Fibroblast of pulmonary artery (primary cell): ENCODE data around the gene COG7.

Experiments
- DNase-seq: peaks from one replicate; pipeline ENCODE4 v3.0.0-alpha.2; 2010; ENCODE audit warnings: low read depth
- H3K4me3 ChIP-seq: replicated peaks from 2 replicates; pipeline ENCODE4 v1.5.1; 2011; ENCODE audit warnings: low read depth, mild to moderate bottlenecking, control low read depth, low read length, moderate library complexity
- TF ChIP-seq, protein P1 (sequence below): IDR thresholded peaks from 2 replicates; pipeline ENCODE4 v1.5.1; 2011; ENCODE audit warnings: mild to moderate bottlenecking, control low read depth, low read length, inconsistent platforms; ENCODE audit errors: missing control alignments

COG7 gene

GRCh38 chr16:23497543-23497868, 44.5 kb upstream of the COG7 start:
- TF ChIP-seq, protein P1, sequence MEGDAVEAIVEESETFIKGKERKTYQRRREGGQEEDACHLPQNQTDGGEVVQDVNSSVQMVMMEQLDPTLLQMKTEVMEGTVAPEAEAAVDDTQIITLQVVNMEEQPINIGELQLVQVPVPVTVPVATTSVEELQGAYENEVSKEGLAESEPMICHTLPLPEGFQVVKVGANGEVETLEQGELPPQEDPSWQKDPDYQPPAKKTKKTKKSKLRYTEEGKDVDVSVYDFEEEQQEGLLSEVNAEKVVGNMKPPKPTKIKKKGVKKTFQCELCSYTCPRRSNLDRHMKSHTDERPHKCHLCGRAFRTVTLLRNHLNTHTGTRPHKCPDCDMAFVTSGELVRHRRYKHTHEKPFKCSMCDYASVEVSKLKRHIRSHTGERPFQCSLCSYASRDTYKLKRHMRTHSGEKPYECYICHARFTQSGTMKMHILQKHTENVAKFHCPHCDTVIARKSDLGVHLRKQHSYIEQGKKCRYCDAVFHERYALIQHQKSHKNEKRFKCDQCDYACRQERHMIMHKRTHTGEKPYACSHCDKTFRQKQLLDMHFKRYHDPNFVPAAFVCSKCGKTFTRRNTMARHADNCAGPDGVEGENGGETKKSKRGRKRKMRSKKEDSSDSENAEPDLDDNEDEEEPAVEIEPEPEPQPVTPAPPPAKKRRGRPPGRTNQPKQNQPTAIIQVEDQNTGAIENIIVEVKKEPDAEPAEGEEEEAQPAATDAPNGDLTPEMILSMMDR: no peak
- H3K4me3 ChIP-seq: no peak overlapping the region

GRCh38 chr16:23496821-23497542, 44.0 kb upstream of the COG7 start:
- no peak overlapping the region for H3K4me3 ChIP-seq
- TF ChIP-seq, protein P1: no peak
- peak; percentile 67 for DNase-seq

More at GRCh38 chr16:23497543-23497868, 44.5 kb upstream of the COG7 start:
- DNase-seq: no peak

DNA sequence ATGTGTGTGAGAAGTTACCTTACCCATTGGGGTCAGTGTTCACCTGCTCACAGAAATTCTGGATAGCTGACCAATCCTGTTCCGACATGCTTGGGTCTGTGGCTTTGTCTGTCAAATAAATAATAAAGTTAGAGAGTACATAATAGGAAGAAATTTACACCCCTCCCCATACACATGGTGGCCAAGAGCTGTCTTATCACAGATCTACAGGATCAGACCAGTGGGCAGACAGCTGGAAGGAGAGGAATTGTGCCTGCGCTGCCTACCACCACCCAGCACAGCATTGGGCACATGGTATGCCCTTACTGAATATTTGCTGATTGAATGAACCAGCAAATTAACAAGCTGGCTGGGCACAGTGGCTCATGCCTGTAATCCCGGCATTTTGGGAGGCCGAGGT, 42.7 kb upstream of the COG7 start:
- no peak overlapping the region for H3K4me3 ChIP-seq
- no peak for DNase-seq
- TF ChIP-seq, protein P1: no peak

- TF ChIP-seq, protein P1: no peak
- DNase-seq: no peak
- no peak overlapping the region for H3K4me3 ChIP-seq
These were observed 41.2 kb upstream of the COG7 start for GRCh38 chr16:23494188-23494587.

DNA sequence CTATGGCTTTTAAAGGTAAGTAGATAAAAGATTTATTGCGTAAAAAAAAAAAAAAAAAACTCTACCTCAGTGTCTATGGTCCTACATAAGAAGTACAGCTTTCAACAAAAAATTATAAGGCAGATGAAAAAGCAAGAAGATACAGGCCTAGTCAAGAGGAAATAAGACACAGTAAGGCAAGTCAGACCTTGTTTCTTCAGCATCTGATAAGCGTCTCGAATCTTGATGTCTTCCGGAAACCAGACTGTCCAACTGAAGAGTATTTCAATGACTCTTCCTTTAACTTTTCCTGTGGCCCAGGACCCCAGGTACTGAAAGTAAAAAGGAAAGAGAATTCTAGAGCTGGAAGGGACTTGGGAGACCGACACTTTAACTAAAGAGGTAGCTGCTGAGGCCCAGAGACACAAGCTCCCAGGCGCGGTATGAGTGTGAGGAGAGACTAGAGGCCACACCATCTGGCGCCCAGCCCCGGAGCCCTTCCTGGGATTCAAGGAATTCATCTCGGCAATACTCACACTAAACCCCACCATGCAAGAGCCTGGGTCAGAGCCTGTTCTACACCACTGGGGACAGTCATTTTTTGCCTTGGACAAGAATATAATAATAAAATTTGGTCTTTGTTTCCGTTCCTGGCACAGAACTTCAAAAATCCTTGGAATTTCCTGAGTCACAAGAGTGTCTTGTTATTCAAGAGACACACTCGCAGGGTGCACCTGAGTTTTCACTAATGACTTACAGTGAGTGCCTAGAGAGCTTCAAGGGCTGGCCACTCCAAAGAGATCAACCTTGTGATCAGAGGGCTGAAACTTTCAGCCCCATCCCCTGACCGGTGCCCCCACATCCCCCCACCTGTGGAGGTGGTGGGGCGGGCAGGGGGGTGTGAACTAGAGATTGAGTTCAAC, 38.8 kb upstream of the COG7 start:
- TF ChIP-seq, protein P1: no peak
- peak; percentile 45 for DNase-seq
- no peak overlapping the region for H3K4me3 ChIP-seq

GRCh38 chr16:23486480-23486879, 33.5 kb upstream of the COG7 start:
- no peak for DNase-seq
- TF ChIP-seq, protein P1: no peak
- H3K4me3 ChIP-seq: no peak overlapping the region

DNA sequence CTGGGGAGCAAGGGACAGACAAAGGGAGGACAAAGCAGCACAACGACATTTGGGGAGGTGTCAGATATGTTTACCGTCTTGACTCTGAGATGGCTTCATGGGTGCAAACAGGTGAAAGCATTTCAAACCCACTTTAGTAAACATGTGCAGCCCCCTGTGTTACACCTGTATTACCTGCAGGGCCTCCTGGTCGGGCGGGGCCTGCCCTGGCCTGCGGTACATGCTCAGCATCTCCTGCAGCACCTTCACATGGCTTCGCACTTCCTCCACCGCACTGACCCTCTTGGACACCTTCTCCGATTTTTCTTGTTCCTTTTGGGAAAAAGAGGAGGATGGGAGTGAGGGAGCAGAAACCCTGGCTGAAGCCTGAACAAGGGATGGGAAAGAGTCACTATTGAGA, 32.9 kb upstream of the COG7 start:
- no peak for DNase-seq
- TF ChIP-seq, protein P1: no peak
- no peak overlapping the region for H3K4me3 ChIP-seq
